ENCODE data around the gene ACVR1.

ACVR1 gene

DNA sequence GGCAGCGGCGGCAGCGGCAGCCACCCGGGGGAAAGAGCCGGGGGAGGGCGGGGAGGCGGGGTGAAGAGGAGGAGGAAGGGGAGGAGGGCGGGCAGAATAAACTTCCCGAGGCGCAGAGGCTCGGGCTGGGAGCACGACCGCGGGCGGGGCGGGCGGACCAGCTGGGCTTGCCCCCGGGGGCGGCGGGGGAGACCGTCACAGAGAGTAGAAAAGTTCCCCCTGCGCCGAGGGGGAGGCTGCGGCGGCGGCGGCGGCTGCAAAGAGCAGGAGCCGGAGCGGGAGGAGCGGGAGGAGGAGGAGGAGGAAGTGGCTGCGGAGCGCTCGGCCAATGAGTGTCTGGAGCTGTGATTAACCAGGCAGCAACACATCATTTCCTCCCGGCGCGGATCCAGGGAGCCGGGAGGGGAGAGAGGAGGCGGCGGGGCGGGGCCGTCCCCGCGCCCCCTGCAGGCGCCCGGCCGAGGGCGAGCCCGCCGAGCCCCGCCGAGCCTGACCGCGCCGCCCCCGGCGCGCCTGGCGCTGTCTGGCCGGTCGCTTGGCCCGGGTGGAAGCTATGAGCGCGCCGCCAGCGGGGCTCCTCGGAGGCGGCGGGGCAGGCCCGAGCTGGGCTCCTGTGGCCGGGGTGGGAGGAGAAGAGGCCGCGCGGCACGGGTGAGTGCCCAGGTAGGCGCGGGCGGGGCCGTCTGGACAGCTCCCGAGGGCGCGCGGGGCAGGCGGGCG is at the start of gene ACVR1:
TSS of gene ACVR1 (minus strand) at position 265 of the 720 bp plus-strand sequence. CDS start 76,837 bp downstream, outside the sequence.
- peak; percentile 88 to 93 for DNase-seq

DNA sequence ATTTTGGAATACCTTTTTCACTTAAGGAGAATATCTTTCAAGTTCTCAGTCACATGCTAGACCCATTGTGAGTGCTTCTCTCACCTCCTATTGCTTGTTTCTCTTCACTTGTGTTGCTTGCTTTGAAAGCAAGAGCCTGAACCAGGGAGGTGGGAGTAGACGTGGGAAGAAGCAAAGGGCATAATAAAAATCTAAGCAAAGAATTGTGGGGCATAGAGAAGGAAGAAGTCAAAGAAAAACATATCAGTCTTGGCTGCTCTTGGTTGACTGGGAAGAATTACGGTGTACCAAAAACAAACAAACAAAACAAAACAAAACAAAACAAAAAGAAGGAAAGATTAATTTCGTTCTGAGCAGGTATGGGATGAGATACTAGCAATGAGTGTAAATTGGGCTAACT is 48.9 kb upstream of the ACVR1 start:
- no peak for DNase-seq

DNA sequence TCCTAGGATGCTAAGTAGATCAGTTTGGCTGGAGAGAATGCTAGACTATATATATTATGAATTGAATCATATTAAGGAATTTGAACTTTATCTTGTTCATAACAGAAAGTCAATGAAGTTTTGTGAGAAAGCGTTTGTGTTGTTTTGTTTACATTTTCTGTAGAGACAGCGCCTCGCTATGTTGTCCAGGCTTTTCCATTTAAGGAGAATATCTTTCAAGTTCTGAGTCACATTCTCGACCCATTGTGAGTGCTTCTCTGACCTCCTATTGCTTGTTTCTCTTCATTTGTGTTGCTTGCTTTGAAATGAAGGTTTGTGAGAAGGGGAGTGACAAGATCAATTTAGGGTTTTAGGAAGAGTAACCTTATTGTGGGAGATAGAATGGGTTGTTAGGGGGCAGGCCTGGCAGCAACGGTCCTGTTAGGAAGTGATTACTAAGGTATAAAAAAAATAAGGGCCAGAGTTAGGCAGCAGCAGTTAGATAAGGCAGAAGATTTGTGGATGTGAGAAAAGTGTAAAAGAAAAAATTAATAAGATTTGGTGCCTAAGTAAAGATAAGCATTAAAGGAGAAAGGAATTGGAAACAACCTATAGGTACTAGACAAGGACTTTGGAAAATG is 47.6 kb upstream of the ACVR1 start:
- DNase-seq: no peak

DNA sequence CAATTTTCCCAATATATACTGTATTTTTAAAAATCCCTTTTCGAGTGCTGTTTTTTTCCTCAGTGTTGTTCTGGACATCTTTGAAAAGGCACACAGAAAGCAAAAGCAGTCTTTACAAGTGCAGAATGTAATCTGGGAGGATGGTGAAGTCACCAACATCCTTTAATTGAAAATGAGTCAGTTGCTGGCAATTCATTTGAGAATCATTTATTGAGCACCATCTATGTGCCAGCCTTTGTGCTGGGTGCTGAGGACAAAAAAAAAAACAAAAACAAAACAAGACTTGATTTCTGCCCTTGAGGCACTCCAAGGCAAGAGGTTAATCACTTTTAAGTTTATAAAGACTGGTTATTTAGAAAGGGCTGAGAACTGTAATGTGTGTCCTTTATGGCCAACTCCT is 46.7 kb upstream of the ACVR1 start:
- DNase-seq: no peak

DNA sequence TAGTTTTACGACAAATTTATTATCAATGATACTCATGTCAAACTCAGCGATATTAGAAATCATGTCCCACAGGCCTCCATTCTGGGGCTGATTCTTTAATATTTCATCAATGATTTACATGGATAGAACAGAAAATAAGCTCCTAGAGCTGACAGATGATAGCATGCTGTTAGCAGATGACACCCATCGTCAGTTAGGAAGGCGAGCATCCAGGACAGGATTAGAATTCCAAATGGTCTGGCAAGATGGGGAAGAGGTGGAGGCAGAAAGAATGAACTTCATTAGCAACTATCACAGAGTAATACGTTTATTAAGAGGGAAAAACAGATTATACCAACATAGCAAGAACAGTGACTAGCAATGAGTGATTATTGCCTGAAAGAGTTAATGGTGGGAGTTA is 46.2 kb upstream of the ACVR1 start:
- no peak for DNase-seq

DNA sequence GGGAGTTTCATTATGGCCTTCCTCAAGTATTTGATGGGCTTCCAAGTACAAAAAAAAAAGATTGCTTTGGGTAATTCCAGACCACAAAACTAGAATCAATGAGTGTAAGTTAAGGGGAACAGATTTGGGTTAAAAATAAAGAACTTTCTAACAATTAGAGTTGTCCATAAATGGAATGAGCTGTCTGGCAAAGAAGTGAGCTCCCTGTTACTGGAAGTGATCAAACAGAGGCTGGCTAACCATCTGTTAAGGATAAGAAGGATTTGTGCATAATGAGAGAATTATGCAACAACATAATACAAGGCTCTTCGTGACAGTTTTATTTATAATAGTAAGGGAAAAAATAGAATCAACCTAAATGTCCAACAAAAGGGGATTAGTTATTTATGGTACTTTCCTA is 44.6 kb upstream of the ACVR1 start:
- no peak for DNase-seq

DNA sequence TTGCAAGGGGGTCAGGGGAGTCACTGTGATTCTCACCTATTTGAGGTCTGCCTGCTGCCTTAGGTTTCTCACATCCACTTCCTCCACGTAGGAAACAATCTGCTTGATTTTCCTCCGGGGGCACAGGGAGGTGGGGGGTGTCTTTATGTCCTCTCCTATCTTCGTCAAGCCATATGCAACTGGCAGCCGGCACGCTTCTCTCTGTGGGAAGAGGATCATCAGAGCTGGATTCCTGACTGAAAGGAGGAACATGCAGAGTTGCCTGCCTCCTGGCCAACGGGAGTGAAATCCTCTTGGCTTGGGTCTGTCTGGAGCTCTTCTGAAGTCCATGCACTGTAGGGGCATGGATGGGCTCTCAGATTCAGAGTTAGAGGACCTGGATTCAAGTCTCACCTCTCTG is 43.1 kb upstream of the ACVR1 start:
- DNase-seq: no peak

DNA sequence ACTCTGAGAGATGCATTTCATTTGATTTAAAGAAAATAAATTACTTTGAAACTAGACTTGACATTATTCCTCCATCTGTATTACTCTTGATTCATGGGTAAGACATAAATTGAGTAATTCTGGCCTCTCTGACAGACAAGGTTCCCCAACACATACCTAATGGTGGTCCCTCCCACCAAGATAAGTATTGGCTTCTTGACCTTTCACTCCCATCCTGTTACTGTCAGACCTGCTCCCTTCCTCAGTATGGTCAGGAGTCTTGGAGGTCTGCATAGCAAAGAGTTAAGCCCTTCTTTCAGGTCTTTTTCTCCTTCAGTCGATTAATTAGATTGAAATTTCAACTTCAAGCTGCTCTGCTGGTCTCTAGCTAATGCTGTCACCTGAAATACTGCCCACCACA is 42.2 kb upstream of the ACVR1 start:
- DNase-seq: no peak

DNA sequence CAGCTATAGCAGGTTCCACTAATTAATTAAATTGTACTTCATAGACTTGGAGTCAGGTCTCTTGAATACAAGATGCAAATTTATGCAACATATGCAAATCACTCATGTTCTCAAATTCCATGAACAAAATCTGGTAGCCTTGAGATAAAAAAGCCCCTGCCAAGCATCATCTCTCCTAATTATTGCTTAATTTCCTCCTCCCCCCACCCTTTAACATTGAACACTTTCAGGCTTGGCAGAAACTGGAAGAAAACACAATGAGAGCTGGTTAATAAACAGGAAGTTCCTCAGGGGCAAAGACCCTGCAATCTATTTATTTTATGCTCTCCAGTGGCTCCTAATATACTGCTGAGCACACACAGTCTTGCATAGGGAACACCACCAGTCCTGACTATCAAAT is 35.6 kb upstream of the ACVR1 start:
- DNase-seq: no peak

DNA sequence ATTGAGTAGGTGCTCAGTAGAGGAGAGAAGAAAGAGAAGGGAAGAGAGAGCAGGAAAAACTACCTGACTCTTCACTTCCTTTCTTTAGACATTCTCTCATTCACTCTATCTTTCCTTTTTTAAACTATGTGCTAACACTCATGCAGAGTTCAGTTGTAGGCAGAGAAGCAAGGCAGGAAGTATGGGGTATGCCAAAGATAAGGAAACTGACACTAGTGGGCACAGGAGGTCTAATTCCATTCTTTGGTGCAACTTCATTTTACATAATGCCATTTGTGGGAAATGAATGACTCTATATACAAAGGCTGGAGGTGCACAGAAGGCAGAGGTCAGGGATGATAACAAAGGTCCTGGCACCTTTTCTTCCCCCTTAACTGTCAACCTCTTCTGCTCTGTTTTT is 35.1 kb upstream of the ACVR1 start:
- DNase-seq: no peak

DNA sequence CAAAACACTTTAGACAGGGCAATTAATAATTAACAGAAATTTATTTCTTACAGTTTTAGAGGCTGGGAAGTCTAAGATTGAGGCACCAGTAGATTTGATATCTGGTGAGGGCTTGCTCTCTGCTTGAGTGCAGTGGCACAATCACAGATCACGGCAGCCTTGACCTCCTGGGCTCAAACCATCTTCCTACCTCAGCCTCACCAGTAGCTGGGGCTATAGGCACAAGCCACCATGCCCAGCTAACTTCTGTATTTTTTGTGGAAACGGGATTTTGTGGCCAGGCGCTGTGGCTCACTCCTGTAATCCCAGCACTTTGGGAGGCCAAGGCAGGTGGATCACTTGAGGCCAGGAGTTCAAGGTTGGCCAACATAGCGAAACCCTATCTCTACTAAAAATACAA is 29.0 kb upstream of the ACVR1 start:
- DNase-seq: no peak

DNA sequence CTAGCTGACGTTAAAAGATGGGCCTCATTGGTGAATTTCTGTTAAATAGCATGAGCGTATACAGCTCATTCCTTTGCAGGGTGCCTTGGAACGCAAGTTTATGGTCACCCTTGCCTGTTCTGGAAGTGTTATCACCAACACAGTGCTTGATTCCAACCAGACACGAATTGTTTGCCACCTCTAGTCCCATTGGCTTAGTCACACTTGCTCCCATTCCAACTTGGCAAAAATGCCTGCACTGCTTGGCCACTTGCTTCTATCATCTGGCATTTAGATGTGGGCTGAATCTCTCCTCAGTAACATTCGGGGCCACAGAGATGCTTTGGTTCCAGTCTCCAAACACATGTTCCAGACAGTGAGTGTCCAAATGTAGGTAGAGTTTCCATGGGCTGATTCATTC is 27.5 kb upstream of the ACVR1 start:
- DNase-seq: no peak

DNA sequence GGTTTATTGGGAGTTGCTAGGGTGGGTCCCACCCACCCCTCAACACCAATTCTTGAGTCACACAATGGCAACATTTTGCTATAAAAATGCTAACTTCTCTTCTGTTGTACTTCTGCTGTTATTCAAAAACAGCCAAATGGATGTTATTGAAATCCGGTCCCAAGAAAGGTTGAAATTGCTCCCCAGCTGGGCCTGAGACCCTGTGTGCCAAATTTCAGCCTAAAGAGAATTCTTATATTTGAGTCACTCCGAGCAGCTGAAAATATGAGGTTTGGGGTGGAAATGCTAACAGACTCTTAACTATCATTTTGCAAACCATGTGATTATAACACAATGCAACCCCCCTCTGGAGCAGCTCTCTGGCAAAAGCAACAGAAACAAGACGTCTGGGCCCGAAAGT is 27.0 kb upstream of the ACVR1 start:
- no peak for DNase-seq

DNA sequence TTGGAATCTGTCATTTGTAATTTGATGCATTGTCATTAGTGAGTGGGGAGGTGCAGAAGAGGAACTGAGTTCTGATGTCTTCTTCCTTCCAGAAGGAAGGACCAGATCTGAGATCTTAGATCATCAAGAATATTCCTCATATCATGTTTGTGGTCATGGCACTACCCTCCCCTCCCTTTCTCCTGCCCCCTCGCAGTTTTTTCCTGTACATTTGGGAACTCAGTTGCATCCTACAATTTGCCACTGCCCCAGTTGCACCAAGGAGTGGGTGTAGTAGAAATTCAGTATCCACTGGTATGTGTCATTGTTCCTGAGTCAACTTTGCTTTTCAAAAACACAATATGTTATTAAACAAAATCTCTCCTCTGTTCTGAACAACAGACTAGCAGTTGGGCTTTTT is 26.6 kb upstream of the ACVR1 start:
- peak; percentile 68 to 91 for DNase-seq

DNA sequence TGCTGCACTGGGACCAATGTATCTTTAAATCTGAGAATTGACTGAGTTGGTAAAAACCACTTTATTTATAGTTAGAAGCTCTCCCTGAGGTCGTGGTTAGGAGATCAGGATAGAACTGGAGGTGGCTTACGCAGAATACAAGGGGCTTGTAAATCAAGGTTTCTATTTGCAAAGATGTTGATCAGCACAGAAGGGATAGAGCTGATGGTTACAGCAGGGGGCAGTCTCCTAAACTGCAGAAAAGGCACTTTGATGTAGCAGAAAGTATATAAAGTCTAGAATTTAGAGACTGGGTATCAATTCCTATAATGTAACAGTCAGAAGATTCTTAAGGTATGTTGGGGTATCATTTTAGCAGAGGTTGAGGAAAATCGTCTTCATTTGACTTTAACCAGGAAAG is 25.2 kb upstream of the ACVR1 start:
- no peak for DNase-seq

DNA sequence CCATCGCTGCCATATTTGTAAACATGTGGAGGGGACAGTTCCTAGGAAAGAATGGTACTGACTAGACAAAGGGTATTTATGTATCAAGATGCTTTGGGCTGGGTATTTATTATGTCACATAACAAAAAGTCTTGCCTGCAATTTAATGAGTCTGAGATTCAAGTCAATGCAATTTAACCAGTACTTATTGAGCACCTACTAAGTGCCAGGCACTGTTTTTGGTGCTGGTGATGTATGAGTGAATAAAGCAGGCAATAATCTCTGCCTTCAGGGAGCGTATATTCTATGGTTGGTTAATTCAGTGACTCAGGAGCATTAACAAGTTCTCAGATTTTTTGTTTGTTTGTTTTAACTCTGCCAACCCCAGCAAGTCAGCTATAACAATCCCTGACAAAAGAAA is 24.6 kb upstream of the ACVR1 start:
- DNase-seq: no peak

DNA sequence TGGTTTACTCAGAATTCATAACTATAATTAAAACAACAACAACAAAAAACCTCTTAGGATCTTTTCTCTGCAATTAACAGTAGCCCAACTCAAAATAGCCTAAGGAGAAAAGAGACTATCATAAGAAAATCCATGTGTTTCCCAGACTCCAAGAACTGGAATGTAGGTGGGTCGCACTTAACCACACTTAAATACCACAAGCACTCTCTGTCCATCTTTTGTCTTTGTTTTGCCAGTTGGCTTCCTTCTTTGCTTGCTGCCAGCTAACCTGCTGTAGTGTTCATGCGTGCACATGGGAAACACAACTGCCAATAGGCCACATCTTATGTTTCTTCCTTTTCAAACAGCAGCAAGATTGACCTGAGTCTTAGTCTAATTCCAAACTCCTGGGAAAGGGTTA is 24.1 kb upstream of the ACVR1 start:
- DNase-seq: no peak

DNA sequence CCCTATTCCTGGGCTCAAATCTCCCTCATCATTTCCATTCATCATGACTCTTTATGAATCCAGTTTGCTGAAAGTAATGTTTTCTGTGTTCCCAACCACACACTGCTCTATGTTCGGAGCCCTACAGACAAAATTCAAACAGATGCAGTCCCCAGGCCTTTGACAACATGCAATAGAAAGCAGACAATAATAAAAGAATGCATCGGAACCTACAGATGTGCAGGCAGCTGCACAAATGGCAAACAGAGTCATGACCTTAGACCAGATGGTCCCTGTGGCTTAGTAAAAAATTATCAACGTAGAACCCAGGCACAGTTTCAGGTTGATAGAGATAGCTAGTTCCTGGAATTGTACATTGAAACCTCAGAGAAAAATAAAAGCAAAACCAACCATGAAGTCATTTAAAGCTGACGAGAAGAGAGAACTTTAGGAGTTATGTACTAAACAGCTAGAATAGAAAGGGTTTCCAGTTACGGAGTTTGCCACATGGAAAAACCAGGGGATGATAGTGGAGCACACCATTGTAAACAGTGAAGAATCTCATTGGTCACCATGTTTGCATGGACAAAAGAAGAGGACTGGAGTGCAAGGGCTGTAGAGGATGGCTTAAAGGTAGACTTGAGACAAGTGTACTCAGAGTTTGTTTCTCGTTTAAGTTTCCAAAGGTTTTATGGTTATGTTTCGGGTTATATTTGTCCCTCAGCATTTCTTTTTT is 23.2 kb upstream of the ACVR1 start:
- DNase-seq: no peak

DNA sequence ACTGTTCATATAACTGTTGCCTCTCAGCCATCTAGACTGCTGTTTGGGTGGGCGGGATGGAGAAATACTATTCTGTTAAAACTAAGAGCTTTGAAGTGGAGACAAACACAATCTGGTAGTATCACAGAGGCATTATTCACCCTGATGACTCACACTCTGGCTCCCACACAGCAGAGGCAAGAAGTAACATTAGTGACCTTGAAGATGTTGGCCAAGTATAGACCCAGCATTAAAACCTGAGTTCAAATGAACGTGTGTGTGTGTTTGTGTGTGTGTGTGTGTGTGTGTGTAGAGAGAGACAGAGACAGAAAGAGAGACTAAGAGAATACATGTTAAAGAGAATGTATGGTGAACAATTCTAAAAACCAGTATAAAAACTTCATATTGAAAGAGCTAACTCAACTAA is 22.5 kb upstream of the ACVR1 start:
- peak; percentile 70 to 89 for DNase-seq

DNA sequence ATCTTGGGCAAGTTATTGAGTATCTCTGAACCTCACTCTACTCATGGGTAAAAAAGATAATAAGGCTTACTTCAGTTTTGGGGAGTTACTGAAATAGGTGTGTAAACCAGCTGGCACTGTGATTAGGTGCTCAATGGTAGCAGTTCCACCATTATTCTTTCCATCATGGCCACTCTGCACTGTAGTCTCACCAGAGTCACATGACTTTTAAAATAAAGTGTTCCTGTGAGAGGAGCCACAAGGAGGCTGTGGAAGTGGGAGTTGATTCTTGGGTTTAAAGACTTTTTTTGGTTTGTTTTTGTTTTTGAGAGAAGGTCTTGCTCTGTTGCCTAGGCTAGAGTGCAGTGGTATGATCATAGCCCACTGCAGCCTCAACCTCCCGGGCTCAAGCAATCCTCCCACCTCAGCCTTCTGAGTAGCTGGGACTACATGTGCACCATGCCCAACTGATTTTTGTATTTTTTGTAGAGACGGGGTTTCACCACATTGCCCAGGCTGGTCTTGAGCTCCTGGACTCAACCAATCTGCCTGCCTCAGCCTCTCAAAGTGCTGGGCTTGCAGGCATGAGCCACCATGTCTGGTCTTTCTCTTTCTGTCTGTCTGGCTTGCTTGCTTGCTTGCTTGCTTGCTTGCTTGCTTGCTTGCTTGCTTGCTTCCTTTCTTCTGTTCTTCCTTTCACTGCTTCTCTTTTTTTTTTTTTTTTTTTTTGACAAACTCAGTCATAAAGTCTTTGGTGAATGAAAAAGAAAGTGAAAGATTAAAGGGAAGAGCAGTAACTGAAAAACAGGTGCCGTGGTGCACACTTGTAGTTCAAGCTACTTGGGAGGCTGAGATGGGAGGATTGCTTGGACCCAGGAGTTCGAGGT is 21.2 kb upstream of the ACVR1 start:
- no peak for DNase-seq

DNA sequence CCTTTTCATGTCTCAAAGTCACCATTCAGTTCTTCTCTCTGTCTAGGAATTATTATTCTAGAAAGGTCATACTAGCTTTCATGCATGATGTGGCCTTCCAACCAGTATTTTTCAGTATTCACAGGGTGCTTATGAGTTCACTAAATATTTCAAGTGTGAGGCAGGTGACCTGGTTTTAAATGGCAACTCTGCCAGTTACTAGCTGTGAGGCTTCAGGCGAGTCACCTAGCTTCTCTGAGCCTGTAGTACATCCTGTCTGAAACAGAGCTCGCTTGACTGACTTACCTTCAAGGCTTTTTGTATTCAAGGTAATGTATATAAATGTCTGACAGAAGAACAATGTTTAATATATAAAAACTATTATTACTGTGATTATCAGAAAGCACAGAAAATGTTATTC is 19.4 kb upstream of the ACVR1 start:
- DNase-seq: no peak

DNA sequence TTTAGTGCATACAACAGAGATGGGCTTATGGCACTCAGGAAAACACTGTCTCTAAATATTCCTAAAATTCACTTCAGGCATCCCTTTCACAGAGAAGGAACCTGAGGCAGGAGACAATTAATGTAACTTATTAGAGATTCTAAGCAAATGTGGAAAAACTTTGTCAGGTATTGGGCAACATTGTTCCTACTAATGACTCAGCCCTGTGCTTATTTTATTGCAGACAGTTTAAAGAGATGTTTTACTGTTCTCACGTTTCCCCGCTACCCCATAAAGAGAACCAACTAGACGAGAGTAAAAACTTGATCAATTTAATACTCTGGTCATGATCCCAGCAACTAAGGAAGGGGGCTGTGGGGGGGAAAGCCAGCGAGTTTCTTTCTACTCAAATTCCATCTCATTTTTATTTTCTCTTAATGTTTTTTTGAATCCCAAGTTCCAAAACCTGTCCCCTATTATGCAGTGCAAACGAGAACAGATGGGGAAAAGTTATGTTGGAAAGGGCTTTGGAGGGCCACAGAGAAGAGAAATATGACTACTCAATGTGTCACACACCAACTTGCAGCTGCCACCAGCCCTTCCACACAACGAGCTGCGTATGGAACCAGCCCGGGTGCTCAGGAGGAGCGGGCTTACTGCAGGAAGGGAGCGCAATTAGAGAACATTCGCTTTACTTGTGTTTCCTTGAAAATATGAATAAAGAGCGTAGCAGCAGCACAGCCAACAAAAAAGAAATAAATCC is 18.7 kb upstream of the ACVR1 start:
- peak; percentile 45 to 47 for DNase-seq

DNA sequence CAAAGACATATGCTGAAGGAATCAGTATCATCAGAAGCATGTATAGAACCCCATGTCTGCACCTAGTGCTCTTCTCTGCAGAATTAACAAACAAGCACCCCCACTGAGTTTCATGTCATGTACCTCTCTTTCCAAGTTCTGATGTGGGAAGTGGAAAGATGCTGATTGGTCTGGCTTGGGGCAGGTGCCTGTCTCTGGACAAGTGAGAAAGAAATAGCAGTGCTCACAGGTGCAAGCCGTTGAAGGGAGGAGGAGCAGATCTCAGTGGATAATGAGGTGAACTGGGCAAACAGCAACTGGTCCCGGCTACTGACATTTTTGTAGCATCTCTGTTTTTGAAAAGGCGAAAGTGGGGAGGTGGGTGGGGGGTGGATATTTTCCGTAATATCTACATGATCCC is 17.5 kb upstream of the ACVR1 start:
- no peak for DNase-seq
